GM18868 (cell line): ENCODE results near the gene SFXN5.
A peak's percentile ranks its signal among the peaks of the same experiment; 100 is the strongest.
"Not testable (repeated sequence)": the region's sequence is repeated elsewhere in the genome, so short reads cannot be mapped to it uniquely, and the experiment has no call there.

Experiments used
- ATAC-seq: cut with Tn5 transposase; IDR thresholded peaks from one replicate; pipeline ENCODE4 v1.9.1; 2021; ENCODE audit warnings: mild to moderate bottlenecking, moderate library complexity; ENCODE audit not compliant: unreplicated experiment

Gene SFXN5

GRCh38 chr2:72914589-72915319 is 156.8 kb downstream of the SFXN5 start:
- no peak for ATAC-seq

GRCh38 chr2:72914206-72914559 is 157.3 kb downstream of the SFXN5 start:
- no peak for ATAC-seq

- ATAC-seq = no peak
These were observed 157.9 kb downstream of the SFXN5 start for GRCh38 chr2:72913486-72914205.

- no peak for ATAC-seq
These were observed 160.3 kb downstream of the SFXN5 start for GRCh38 chr2:72911256-72911655.

GRCh38 chr2:72908741-72909140 is 162.8 kb downstream of the SFXN5 start:
- no peak for ATAC-seq

GRCh38 chr2:72907369-72907768 is 164.1 kb downstream of the SFXN5 start:
- ATAC-seq = not testable (repeated sequence)

GRCh38 chr2:72901426-72901825 is 170.1 kb downstream of the SFXN5 start:
- no peak for ATAC-seq

- ATAC-seq = no peak
These were observed 171.2 kb downstream of the SFXN5 start for GRCh38 chr2:72900191-72900825.

- ATAC-seq = no peak
These were observed 173.0 kb downstream of the SFXN5 start for GRCh38 chr2:72898585-72898906.

- ATAC-seq = no peak
These were observed 173.5 kb downstream of the SFXN5 start for GRCh38 chr2:72897785-72898584.

- ATAC-seq = no peak
These were observed 175.1 kb downstream of the SFXN5 start for GRCh38 chr2:72896446-72896845.

- no peak for ATAC-seq
These were observed 175.7 kb downstream of the SFXN5 start for GRCh38 chr2:72895759-72896281.

GRCh38 chr2:72895154-72895553 is 176.4 kb downstream of the SFXN5 start:
- no peak for ATAC-seq

- ATAC-seq = no peak
These were observed 177.0 kb downstream of the SFXN5 start for GRCh38 chr2:72894514-72894913.

GRCh38 chr2:72893594-72894319 is 177.8 kb downstream of the SFXN5 start:
- ATAC-seq = peak; percentile 55

- ATAC-seq = peak; percentile 63
These were observed 178.9 kb downstream of the SFXN5 start for GRCh38 chr2:72892506-72893173.
